K562 (cell line): ENCODE data around the gene SEMA5A.

Experiments
- CEBPB ChIP-seq: fragments of 450-650 bp; IDR thresholded peaks from 2 replicates; pipeline ENCODE4 v1.6.1; 2016; ENCODE audit warnings: missing genetic modification characterization, missing compliant biosample characterization
- PHF8 ChIP-seq: fragments of 200-600 bp; sonication (generic); IDR thresholded peaks from 2 replicates; pipeline ENCODE4 v1.6.1; 2012; ENCODE audit warnings: mixed run types, mild to moderate bottlenecking, inconsistent platforms, low read length, moderate library complexity, borderline replicate concordance
- ZBTB8A ChIP-seq: fragments of 450-650 bp; IDR thresholded peaks from 2 replicates; pipeline ENCODE4 v1.6.1; 2018; ENCODE audit warnings: mild to moderate bottlenecking, moderate library complexity; ENCODE audit not compliant: partially characterized antibody
- TF ChIP-seq, protein P1 (sequence below), 3 experiments: IDR thresholded peaks in 2 of 3; conservative IDR thresholded peaks in 1 of 3; 2 replicates each; pipeline ENCODE4 v1.5.1; 2011 to 2012; ENCODE audit warnings: low read length in 3 of 3, mild to moderate bottlenecking in 3 of 3, control low read depth in 2 of 3, improper control_type of control experiment in 1 of 3, inconsistent platforms in 1 of 3, low read depth in 1 of 3, mixed read lengths in 1 of 3, moderate library complexity in 1 of 3; ENCODE audit not compliant: insufficient read depth in 2 of 3
- TF ChIP-seq, protein P2 (sequence below): sonication (generic); formaldehyde crosslinking; IDR thresholded peaks from 2 replicates; pipeline ENCODE4 v1.8.0; 2023; ENCODE audit warnings: mild to moderate bottlenecking, missing genetic modification reagents

DNA sequence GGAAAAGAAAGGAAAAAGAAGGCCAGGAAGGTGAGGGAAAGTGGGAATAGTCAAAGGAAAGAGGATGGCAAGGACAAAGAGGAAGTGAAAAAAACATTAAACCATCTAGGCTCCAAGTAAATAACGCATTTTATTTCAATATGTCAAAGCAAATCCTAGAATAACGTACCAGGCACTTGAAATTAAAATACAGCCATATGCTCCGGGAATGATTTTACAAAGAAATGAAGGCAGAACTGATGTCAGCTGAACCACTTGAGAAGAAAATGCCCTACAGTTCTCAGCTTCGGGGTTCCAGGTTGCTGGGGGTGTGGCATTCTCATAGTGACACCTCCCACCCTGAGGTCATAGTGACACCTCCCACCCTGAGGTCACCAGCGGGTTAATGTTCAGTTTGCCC, 281.6 kb downstream of the SEMA5A start:
- TF ChIP-seq, protein P1, sequence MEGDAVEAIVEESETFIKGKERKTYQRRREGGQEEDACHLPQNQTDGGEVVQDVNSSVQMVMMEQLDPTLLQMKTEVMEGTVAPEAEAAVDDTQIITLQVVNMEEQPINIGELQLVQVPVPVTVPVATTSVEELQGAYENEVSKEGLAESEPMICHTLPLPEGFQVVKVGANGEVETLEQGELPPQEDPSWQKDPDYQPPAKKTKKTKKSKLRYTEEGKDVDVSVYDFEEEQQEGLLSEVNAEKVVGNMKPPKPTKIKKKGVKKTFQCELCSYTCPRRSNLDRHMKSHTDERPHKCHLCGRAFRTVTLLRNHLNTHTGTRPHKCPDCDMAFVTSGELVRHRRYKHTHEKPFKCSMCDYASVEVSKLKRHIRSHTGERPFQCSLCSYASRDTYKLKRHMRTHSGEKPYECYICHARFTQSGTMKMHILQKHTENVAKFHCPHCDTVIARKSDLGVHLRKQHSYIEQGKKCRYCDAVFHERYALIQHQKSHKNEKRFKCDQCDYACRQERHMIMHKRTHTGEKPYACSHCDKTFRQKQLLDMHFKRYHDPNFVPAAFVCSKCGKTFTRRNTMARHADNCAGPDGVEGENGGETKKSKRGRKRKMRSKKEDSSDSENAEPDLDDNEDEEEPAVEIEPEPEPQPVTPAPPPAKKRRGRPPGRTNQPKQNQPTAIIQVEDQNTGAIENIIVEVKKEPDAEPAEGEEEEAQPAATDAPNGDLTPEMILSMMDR (IDR thresholded peaks at IDR 0.05 in 2 of 3, conservative IDR thresholded peaks at IDR 0.05 in 1 of 3; ENCODE audit: insufficient read depth in 2 of 3, low read depth in 1 of 3, low read length in 3 of 3): no peak
- TF ChIP-seq, protein P2, sequence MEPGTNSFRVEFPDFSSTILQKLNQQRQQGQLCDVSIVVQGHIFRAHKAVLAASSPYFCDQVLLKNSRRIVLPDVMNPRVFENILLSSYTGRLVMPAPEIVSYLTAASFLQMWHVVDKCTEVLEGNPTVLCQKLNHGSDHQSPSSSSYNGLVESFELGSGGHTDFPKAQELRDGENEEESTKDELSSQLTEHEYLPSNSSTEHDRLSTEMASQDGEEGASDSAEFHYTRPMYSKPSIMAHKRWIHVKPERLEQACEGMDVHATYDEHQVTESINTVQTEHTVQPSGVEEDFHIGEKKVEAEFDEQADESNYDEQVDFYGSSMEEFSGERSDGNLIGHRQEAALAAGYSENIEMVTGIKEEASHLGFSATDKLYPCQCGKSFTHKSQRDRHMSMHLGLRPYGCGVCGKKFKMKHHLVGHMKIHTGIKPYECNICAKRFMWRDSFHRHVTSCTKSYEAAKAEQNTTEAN (CRISPR knock-in tag): no peak
- TF ChIP-seq CEBPB (tag) (no peak), ZBTB8A (no peak), PHF8 (no peak)
